ENCODE results near the gene SDHA. TPM values are rescaled to one million over a fixed set of nuclear protein-coding genes. Genes with fewer than 3 reads are reported as not detected.

The SDHA gene
- total and polyA plus RNA-seq, 9 of the 15 experiments (the other 6 are each of a cell fraction or from before 2014, with no cell fraction given): 82.9 to 191 (median 130) TPM

- TF ChIP-seq, protein P1, sequence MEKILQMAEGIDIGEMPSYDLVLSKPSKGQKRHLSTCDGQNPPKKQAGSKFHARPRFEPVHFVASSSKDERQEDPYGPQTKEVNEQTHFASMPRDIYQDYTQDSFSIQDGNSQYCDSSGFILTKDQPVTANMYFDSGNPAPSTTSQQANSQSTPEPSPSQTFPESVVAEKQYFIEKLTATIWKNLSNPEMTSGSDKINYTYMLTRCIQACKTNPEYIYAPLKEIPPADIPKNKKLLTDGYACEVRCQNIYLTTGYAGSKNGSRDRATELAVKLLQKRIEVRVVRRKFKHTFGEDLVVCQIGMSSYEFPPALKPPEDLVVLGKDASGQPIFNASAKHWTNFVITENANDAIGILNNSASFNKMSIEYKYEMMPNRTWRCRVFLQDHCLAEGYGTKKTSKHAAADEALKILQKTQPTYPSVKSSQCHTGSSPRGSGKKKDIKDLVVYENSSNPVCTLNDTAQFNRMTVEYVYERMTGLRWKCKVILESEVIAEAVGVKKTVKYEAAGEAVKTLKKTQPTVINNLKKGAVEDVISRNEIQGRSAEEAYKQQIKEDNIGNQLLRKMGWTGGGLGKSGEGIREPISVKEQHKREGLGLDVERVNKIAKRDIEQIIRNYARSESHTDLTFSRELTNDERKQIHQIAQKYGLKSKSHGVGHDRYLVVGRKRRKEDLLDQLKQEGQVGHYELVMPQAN (IDR thresholded peaks at IDR 0.05; ENCODE audit: borderline replicate concordance): no peak
- peak; percentile 21; the same call in 1 of the 2 replicates for TF ChIP-seq LCOR (CRISPR knock-in tag; IDR thresholded peaks at IDR 0.05)
- peak; percentile 36; the same call in 1 of the 2 replicates for TF ChIP-seq SMARCA4 (IDR thresholded peaks at IDR 0.05)
- peak; percentile 45 for TF ChIP-seq GABPA (tag; conservative IDR thresholded peaks at IDR 0.05; ENCODE audit: low read depth)
- TF ChIP-seq ZEB2 (IDR thresholded peaks at IDR 0.05): 0 out of 2 replicates have a peak, but pooled peaks have one; percentile 29
- TF ChIP-seq CREB5 (CRISPR knock-in tag; IDR thresholded peaks at IDR 0.05): no peak
- TF ChIP-seq ATF7 (IDR thresholded peaks at IDR 0.05): 0 out of 2 replicates have a peak, but pooled peaks have one; percentile 18
- TF ChIP-seq, protein P2, sequence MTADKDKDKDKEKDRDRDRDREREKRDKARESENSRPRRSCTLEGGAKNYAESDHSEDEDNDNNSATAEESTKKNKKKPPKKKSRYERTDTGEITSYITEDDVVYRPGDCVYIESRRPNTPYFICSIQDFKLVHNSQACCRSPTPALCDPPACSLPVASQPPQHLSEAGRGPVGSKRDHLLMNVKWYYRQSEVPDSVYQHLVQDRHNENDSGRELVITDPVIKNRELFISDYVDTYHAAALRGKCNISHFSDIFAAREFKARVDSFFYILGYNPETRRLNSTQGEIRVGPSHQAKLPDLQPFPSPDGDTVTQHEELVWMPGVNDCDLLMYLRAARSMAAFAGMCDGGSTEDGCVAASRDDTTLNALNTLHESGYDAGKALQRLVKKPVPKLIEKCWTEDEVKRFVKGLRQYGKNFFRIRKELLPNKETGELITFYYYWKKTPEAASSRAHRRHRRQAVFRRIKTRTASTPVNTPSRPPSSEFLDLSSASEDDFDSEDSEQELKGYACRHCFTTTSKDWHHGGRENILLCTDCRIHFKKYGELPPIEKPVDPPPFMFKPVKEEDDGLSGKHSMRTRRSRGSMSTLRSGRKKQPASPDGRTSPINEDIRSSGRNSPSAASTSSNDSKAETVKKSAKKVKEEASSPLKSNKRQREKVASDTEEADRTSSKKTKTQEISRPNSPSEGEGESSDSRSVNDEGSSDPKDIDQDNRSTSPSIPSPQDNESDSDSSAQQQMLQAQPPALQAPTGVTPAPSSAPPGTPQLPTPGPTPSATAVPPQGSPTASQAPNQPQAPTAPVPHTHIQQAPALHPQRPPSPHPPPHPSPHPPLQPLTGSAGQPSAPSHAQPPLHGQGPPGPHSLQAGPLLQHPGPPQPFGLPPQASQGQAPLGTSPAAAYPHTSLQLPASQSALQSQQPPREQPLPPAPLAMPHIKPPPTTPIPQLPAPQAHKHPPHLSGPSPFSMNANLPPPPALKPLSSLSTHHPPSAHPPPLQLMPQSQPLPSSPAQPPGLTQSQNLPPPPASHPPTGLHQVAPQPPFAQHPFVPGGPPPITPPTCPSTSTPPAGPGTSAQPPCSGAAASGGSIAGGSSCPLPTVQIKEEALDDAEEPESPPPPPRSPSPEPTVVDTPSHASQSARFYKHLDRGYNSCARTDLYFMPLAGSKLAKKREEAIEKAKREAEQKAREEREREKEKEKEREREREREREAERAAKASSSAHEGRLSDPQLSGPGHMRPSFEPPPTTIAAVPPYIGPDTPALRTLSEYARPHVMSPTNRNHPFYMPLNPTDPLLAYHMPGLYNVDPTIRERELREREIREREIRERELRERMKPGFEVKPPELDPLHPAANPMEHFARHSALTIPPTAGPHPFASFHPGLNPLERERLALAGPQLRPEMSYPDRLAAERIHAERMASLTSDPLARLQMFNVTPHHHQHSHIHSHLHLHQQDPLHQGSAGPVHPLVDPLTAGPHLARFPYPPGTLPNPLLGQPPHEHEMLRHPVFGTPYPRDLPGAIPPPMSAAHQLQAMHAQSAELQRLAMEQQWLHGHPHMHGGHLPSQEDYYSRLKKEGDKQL (CRISPR knock-in tag; IDR thresholded peaks at IDR 0.05; ENCODE audit: borderline replicate concordance): no peak
- TF ChIP-seq, protein P3, sequence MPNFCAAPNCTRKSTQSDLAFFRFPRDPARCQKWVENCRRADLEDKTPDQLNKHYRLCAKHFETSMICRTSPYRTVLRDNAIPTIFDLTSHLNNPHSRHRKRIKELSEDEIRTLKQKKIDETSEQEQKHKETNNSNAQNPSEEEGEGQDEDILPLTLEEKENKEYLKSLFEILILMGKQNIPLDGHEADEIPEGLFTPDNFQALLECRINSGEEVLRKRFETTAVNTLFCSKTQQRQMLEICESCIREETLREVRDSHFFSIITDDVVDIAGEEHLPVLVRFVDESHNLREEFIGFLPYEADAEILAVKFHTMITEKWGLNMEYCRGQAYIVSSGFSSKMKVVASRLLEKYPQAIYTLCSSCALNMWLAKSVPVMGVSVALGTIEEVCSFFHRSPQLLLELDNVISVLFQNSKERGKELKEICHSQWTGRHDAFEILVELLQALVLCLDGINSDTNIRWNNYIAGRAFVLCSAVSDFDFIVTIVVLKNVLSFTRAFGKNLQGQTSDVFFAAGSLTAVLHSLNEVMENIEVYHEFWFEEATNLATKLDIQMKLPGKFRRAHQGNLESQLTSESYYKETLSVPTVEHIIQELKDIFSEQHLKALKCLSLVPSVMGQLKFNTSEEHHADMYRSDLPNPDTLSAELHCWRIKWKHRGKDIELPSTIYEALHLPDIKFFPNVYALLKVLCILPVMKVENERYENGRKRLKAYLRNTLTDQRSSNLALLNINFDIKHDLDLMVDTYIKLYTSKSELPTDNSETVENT (CRISPR knock-in tag; IDR thresholded peaks at IDR 0.05): no peak
- TF ChIP-seq ATF1 (CRISPR knock-in tag; IDR thresholded peaks at IDR 0.05): no peak
- TF ChIP-seq ATF1 (tag; IDR thresholded peaks at IDR 0.05): peak; percentile 78
- TF ChIP-seq, protein P4, sequence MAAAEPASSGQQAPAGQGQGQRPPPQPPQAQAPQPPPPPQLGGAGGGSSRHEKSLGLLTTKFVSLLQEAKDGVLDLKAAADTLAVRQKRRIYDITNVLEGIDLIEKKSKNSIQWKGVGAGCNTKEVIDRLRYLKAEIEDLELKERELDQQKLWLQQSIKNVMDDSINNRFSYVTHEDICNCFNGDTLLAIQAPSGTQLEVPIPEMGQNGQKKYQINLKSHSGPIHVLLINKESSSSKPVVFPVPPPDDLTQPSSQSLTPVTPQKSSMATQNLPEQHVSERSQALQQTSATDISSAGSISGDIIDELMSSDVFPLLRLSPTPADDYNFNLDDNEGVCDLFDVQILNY (CRISPR knock-in tag; IDR thresholded peaks at IDR 0.05): no peak
- no peak for TF ChIP-seq BACH1 (tag; IDR thresholded peaks at IDR 0.05)
Measured at GRCh38 chr5:206927-207536, 11.1 kb upstream of the SDHA start (continued).

Measured in K562 (cell line).